Endothelial cell of umbilical vein (primary cell): ENCODE measurements around the gene KLHL26. TPM values are rescaled to one million over a fixed set of nuclear protein-coding genes. Genes with fewer than 3 reads are reported as not detected.

Experiments used
- BruUV-seq: library from RNA; stranded (reverse); fragments of 400-500 nt; replicated peaks from 2 replicates; lab custom pipeline; 2021; lab: Mats Ljungman, UMichigan
- CTCF ChIA-PET: fragments of 300-600, 350-600 bp; sonication (Branson Sonifier 250); formaldehyde crosslinking; loops from one replicate; lab custom pipeline; 2021; ENCODE audit warnings: antibody characterized with exemption, inconsistent platforms; lab: Charles Lee
- POLR2A ChIA-PET: fragments of 300-600, 350-600 bp; sonication (Branson Sonifier 250); formaldehyde crosslinking; loops from one replicate; lab custom pipeline; 2021; ENCODE audit warnings: antibody characterized with exemption, inconsistent platforms; lab: Charles Lee
- DNase-seq: peaks from one replicate; pipeline ENCODE4 v3.0.0-alpha.2; 2011; ENCODE audit warnings: low read depth, low spot score
- FAIRE-seq: peaks from 2 replicates; lab custom pipeline; 2011; peaks lifted over from hg19 to GRCh38; lab: Jason Lieb, UNC
- H2AFZ ChIP-seq: 2 replicates; pipeline ENCODE4 v1.6.0; 2012; ENCODE audit warnings: low read depth, low read length, control low read depth, inconsistent platforms
- H3K27ac ChIP-seq: 2 replicates; pipeline ENCODE4 v1.5.1; 2011; ENCODE audit warnings: low read depth, mild to moderate bottlenecking, control low read depth, low read length, moderate library complexity; ENCODE audit not compliant: insufficient read depth
- H3K27me3 ChIP-seq, 2 experiments: 2 replicates each; pipeline versions ENCODE4 v1.6.0 to v1.6.1; 2011; ENCODE audit warnings: low read length in 2 of 2, mixed read lengths in 1 of 2; ENCODE audit not compliant: control insufficient read depth in 2 of 2, insufficient read depth in 2 of 2
- H3K36me3 ChIP-seq, 2 experiments: 2 replicates in 1 of 2; 3 replicates in 1 of 2; pipeline ENCODE4 v1.5.1; 2011; ENCODE audit warnings: low read length in 2 of 2, mild to moderate bottlenecking in 1 of 2, moderate library complexity in 1 of 2; ENCODE audit not compliant: control insufficient read depth in 2 of 2, insufficient read depth in 2 of 2; ENCODE audit errors: extremely low read depth in 1 of 2
- H3K4me1 ChIP-seq: 3 replicates; pipeline ENCODE4 v1.5.1; 2011; ENCODE audit warnings: mild to moderate bottlenecking, low read length; ENCODE audit not compliant: control insufficient read depth, insufficient read depth; ENCODE audit errors: extremely low read depth
- H3K4me2 ChIP-seq: 2 replicates; pipeline ENCODE4 v1.6.1; 2011; ENCODE audit warnings: low read length, control low read depth, mixed read lengths; ENCODE audit not compliant: insufficient read depth
- H3K4me3 ChIP-seq, 3 experiments: fragments of 200-600 bp in 1 of 3; sonication (generic), shearing (Covaris generic) in 1 of 3; replicated peaks in 1 of 3; 2 replicates each; pipeline ENCODE4 v1.5.1; 2011 to 2016; ENCODE audit warnings: control low read depth in 3 of 3, low read length in 3 of 3, mild to moderate bottlenecking in 2 of 3, inconsistent platforms in 1 of 3, low read depth in 1 of 3, moderate library complexity in 1 of 3; ENCODE audit not compliant: insufficient read depth in 1 of 3
- H3K79me2 ChIP-seq: 2 replicates; pipeline ENCODE4 v1.6.0; 2012; ENCODE audit warnings: low read length, inconsistent platforms; ENCODE audit not compliant: control insufficient read depth, insufficient read depth
- H3K9ac ChIP-seq: replicated peaks from 2 replicates; pipeline ENCODE3; 2011; ENCODE audit warnings: low read length, control low read depth; ENCODE audit not compliant: insufficient read depth; ENCODE audit errors: extremely low read depth
- H3K9me1 ChIP-seq: replicated peaks from 3 replicates; pipeline ENCODE4 v1.6.0; 2011; ENCODE audit warnings: mild to moderate bottlenecking, low read length; ENCODE audit not compliant: control insufficient read depth, insufficient read depth; ENCODE audit errors: extremely low read depth
- H3K9me3 ChIP-seq: replicated peaks from 2 replicates; pipeline ENCODE4 v1.5.1; 2012; ENCODE audit warnings: low read length, inconsistent platforms; ENCODE audit not compliant: control insufficient read depth, insufficient read depth
- H4K20me1 ChIP-seq: replicated peaks from 2 replicates; pipeline ENCODE3; 2011; ENCODE audit warnings: mild to moderate bottlenecking, low read length; ENCODE audit not compliant: control insufficient read depth, insufficient read depth; ENCODE audit errors: extremely low read depth
- EZH2 ChIP-seq: IDR thresholded peaks from 2 replicates; pipeline ENCODE4 v1.6.1; 2012; ENCODE audit warnings: borderline replicate concordance, low read depth, mild to moderate bottlenecking, moderate library complexity, low read length, inconsistent platforms; ENCODE audit not compliant: severe bottlenecking
- FOS ChIP-seq: IDR thresholded peaks from 2 replicates; pipeline ENCODE4 v1.6.1; 2011; ENCODE audit warnings: mild to moderate bottlenecking, low read length, moderate library complexity, borderline replicate concordance; ENCODE audit not compliant: insufficient read depth
- GATA2 ChIP-seq: IDR thresholded peaks from 2 replicates; pipeline ENCODE4 v1.7.0; 2011; ENCODE audit warnings: low read depth, mild to moderate bottlenecking, moderate library complexity, mixed read lengths, low read length; ENCODE audit not compliant: insufficient read length, insufficient read depth
- JUN ChIP-seq: IDR thresholded peaks from 2 replicates; pipeline ENCODE4 v1.6.1; 2011; ENCODE audit warnings: borderline replicate concordance, low read depth; ENCODE audit not compliant: insufficient read length, insufficient read depth
- MYC ChIP-seq: IDR thresholded peaks from one replicate; pipeline ENCODE4 v1.6.1; 2011; ENCODE audit warnings: mild to moderate bottlenecking, low read depth, low read length
- POLR2A ChIP-seq: IDR thresholded peaks from 2 replicates; pipeline ENCODE4 v1.6.1; 2012; ENCODE audit warnings: low read depth, mild to moderate bottlenecking, control low read depth, low read length
- POLR2AphosphoS5 ChIP-seq: IDR thresholded peaks from 2 replicates; pipeline ENCODE4 v1.6.1; 2012; ENCODE audit warnings: low read depth, mild to moderate bottlenecking, control low read depth, low read length, moderate library complexity; ENCODE audit not compliant: insufficient read depth
- dilution Hi-C: fragments of 300-500 bp; cut with MboI; formaldehyde crosslinking; loops from one replicate; pipeline ENCODE4 v1.15.0; 2019; ENCODE audit warnings: low sequenced_read_pairs; ENCODE audit not compliant: extremely low pct_ligation_motif_present
- intact Hi-C: fragments of 100-400 bp; cut with micrococcal nuclease; formaldehyde crosslinking; loops from one replicate; pipeline ENCODE4 v1.10.0; 2022
- polyA plus RNA-seq, 4 experiments: library from polyadenylated mRNA; depleted of rRNA in 3 of 4; stranded (reverse) in 3 of 4; unstranded in 1 of 4; fragments of >200 nt; gene quantifications; 2 replicates each; pipeline versions ENCODE4 v1.2.1 to v1.2.3, GENCODE V29; 2011 to 2012; ENCODE audit warnings: missing spikeins in 1 of 4
- total RNA-seq: library from RNA; stranded (reverse); gene quantifications from 2 replicates; pipeline ENCODE4 v1.2.3, GENCODE V29; 2021
- TF ChIP-seq, protein P1 (sequence below), 2 donors: IDR thresholded peaks; 1 replicate in 1 of 2; 2 replicates in 1 of 2; pipeline ENCODE4 v1.5.1; 2011; ENCODE audit warnings: low read length in 2 of 2, mild to moderate bottlenecking in 2 of 2, moderate library complexity in 2 of 2, control low read depth in 1 of 2, inconsistent platforms in 1 of 2, low read depth in 1 of 2; ENCODE audit not compliant: insufficient read depth in 1 of 2; ENCODE audit errors: extremely low read depth in 1 of 2
- TF ChIP-seq, protein P2 (sequence below): IDR thresholded peaks from 2 replicates; pipeline ENCODE4 v1.6.1; 2011; ENCODE audit not compliant: insufficient read depth, insufficient read length

KLHL26 gene
- total and polyA plus RNA-seq, 2 donors (not counting 3 experiments of a cell fraction or from before 2014, with no cell fraction given) = 2.4 to 6.2 TPM

DNA sequence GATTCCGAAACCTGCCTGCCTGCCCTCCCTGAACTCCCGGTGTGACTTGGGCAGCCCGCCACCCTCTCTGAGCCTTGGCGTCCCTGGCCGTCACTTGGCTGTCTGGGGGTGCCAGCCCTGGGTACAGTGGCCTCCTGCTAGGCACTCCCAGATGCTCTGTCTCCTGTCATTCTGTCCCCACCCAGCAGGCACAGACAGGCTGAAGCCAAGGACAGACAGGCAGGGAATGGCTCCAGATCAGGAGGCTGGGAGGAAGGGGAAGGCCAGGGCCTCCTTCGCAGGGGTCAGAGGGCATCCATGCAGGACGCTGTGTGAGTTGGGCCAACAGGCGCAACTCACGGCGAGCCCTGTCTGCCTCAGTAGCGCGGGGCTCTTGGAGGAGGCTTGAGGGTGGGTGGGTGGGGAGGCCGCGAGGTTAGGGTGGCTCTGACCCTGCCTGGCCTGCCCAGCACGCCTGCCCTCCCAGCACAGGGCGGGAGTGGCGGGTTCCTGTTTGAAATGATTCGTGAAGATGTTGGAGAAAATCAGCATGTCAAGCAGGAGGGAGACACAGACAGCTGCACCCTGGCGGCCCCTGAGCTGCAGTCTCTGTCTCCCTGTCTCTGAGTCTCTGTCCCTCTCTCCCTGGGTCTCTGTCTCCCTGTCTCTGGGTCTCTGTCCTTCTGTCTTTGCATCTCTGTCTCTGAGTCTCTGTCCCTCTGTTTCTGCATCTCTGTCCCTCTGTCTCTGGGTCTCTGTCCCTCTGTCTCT lies 19.7 kb downstream of the KLHL26 start:
- Histone ChIP-seq H3K9me3 (no peaks in the 10 kb centered on the region), H3K27me3 (no peaks in the 10 kb centered on the region), H4K20me1 (no peaks in the 10 kb centered on the region), H3K4me1 (peaks cover 3% of the 10 kb centered on the region), H2AFZ (no peak overlapping the region), H3K4me3 (no peak overlapping the region), H3K4me2 (no peak overlapping the region), H3K79me2 (no peaks in the 10 kb centered on the region), H3K9ac (no peak overlapping the region), H3K27ac (no peak overlapping the region), H3K36me3 (no peaks in the 10 kb centered on the region), H3K9me1 (no peaks in the 10 kb centered on the region)
- ChIA-PET POLR2A (no interaction called here), CTCF (no interaction called here)
- no peak for DNase-seq
- TF ChIP-seq POLR2AphosphoS5 (no peak), POLR2A (no peak)
- no TSS peak for BruUV-seq
- no peak for FAIRE-seq
- dilution Hi-C loops = no loop called here
- intact Hi-C loops = no loop called here

DNA sequence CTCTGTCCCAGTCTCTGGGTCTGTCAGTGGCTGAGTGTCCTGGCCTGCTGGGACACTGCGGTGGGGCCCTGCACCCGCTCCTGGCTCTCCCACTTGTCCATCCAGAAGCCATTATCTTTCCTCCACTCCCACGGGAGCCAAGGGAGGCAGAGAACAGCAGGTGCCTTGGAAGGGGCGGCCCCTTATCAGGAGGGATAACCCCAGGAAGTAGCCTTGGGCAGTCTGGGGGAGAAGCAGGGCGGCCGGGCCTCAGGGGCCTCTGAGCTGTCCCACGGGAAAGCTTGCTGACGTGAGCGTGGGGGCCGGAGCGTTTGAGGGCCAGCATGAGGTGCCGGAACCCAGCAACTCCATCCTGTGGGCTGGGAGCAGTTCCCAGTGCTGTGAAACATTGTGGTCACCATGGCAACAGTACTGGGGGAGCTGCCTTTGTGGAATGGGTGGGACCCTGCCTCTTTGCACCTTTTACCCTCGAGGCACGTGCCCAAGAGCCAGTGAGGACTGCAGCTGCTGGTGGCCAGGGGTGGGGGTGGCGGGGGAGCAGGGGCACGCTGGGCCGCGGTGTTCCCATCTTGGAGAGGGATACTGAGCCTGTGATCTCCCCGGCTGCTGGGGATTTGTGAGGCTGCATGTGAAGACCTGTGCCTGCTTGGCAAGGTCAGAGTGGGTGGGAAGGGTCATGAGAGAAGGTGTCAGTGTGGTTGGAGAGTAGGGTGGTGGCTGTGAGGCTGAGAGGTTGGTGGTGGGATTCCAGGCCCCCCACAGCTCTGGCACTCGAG lies 20.9 kb downstream of the KLHL26 start:
- Histone ChIP-seq H3K79me2 (no peaks in the 10 kb centered on the region), H3K9me3 (no peaks in the 10 kb centered on the region), H3K4me2 (no peak overlapping the region), H3K27ac (no peak overlapping the region), H3K4me3 (no peak overlapping the region), H4K20me1 (no peaks in the 10 kb centered on the region), H2AFZ (no peak overlapping the region), H3K4me1 (peaks cover 3% of the 10 kb centered on the region), H3K9ac (no peak overlapping the region), H3K36me3 (no peaks in the 10 kb centered on the region), H3K27me3 (no peaks in the 10 kb centered on the region), H3K9me1 (no peaks in the 10 kb centered on the region)
- FAIRE-seq = no peak
- ChIA-PET POLR2A (interaction anchor here (0.5 kb wide), 1 partner anchor 205 kb away, joined by 4 read pairs; no protein-coding TSS in a partner anchor), CTCF (no interaction called here)
- intact Hi-C loops = no loop called here
- no peak for TF ChIP-seq EZH2
- TF ChIP-seq, protein P1, sequence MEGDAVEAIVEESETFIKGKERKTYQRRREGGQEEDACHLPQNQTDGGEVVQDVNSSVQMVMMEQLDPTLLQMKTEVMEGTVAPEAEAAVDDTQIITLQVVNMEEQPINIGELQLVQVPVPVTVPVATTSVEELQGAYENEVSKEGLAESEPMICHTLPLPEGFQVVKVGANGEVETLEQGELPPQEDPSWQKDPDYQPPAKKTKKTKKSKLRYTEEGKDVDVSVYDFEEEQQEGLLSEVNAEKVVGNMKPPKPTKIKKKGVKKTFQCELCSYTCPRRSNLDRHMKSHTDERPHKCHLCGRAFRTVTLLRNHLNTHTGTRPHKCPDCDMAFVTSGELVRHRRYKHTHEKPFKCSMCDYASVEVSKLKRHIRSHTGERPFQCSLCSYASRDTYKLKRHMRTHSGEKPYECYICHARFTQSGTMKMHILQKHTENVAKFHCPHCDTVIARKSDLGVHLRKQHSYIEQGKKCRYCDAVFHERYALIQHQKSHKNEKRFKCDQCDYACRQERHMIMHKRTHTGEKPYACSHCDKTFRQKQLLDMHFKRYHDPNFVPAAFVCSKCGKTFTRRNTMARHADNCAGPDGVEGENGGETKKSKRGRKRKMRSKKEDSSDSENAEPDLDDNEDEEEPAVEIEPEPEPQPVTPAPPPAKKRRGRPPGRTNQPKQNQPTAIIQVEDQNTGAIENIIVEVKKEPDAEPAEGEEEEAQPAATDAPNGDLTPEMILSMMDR (IDR thresholded peaks at IDR 0.05; ENCODE audit: extremely low read depth in 1 of 2, insufficient read depth in 1 of 2, low read depth in 1 of 2, low read length in 2 of 2) = no peak
- TF ChIP-seq MYC = no peak
- TF ChIP-seq, protein P2, sequence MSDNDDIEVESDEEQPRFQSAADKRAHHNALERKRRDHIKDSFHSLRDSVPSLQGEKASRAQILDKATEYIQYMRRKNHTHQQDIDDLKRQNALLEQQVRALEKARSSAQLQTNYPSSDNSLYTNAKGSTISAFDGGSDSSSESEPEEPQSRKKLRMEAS = no peak
- no peak for TF ChIP-seq JUN
- TF ChIP-seq POLR2AphosphoS5 = no peak
- TF ChIP-seq POLR2A = no peak
- TF ChIP-seq FOS = no peak
- no peak for TF ChIP-seq GATA2
- no peak for DNase-seq
- no TSS peak for BruUV-seq
- dilution Hi-C loops = no loop called here
